HL-60 (cell line): Measurements from ENCODE around the gene PROZ.
"Not testable (repeated sequence)": the region's sequence is repeated elsewhere in the genome, so short reads cannot be mapped to it uniquely, and the experiment has no call there.

Experiments
- DNase-seq, 2 experiments: peaks; one replicate each; pipeline ENCODE4 v3.0.0-alpha.2; 2010 to 2020; ENCODE audit warnings: low read depth in 1 of 2, low spot score in 1 of 2
- H3K27ac ChIP-seq: fragments of 250-450 bp; sonication (Bioruptor Pico); replicated peaks from 2 replicates; pipeline ENCODE4 v1.5.1; 2020; ENCODE audit warnings: mild to moderate bottlenecking, moderate library complexity
- H3K27me3 ChIP-seq: fragments of 250-450 bp; sonication (Bioruptor Pico); 2 replicates; pipeline ENCODE4 v1.5.1; 2021; ENCODE audit warnings: mild to moderate bottlenecking, moderate library complexity; ENCODE audit not compliant: insufficient read depth, poor library complexity, severe bottlenecking
- H3K4me3 ChIP-seq: replicated peaks from 2 replicates; pipeline ENCODE4 v1.5.1; 2011; ENCODE audit warnings: mild to moderate bottlenecking, control low read depth, low read length; ENCODE audit not compliant: insufficient read depth
- GABPA ChIP-seq: IDR thresholded peaks from 2 replicates; pipeline ENCODE4 v1.6.1; 2012; ENCODE audit warnings: low read depth
- POLR2AphosphoS5 ChIP-seq: IDR thresholded peaks from 2 replicates; pipeline ENCODE4 v1.6.1; 2012; ENCODE audit warnings: low read depth
- SPI1 ChIP-seq: IDR thresholded peaks from 2 replicates; pipeline ENCODE4 v1.6.1; 2012; ENCODE audit warnings: low read depth, mild to moderate bottlenecking, borderline replicate concordance
- TF ChIP-seq, protein P1 (sequence below): IDR thresholded peaks from 2 replicates; pipeline ENCODE4 v1.6.1; 2012; ENCODE audit warnings: low read depth; ENCODE audit not compliant: insufficient replicate concordance
- TF ChIP-seq, protein P2 (sequence below): IDR thresholded peaks from one replicate; pipeline ENCODE4 v1.5.1; 2011; ENCODE audit warnings: low read length, control low read depth, inconsistent platforms; ENCODE audit not compliant: insufficient read depth

Gene PROZ

DNA sequence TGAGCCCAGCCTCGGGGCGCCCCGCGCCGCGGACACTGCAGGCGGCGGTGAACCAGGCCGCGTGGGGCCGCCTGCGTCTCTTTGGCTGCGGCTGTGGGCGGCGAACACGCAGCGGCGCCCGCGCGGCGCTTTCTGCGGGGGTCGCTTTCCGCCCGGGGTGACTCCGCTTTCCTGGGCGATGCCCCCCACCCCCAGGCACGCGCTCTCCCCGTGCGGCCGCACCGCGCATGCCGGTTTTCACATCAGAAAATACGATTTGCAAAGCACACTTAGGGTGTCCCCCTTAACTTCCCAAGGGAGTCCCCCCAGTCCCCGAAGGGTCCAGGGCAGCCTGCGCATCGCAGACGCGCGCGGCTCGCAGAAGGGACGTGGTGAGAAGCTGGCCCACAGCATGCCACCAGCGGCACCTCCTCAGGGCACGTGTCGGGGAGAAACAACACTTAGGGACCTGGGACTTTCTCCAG lies 47.6 kb upstream of the PROZ start:
- H3K27me3 ChIP-seq = peaks cover 28% of the 10 kb centered on the region
- H3K4me3 ChIP-seq = no peak overlapping the region

DNA sequence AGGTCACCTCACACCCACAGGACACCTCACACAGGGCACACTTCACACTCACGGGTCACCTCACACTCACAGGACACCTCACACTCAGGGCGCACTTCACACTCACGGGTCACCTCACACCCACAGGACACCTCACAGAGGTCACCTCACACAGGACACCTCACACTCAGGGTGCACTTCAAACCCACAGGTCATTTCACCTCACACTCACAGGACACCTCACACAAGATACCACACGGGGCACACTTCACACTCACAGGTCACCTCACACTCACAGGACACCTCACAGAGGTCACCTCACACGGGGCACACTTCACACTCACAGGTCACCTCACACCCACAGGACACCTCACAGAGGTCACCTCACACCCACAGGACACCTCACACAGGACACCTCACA lies 46.6 kb upstream of the PROZ start:
- H3K27ac ChIP-seq, DNase-seq, H3K4me3 ChIP-seq: not testable (repeated sequence)
- peaks cover 30% of the 10 kb centered on the region for H3K27me3 ChIP-seq

More for the DNA sequence above, 47.6 kb upstream of the PROZ start:
- DNase-seq = no peak
- no peak for TF ChIP-seq POLR2AphosphoS5
- TF ChIP-seq, protein P1, sequence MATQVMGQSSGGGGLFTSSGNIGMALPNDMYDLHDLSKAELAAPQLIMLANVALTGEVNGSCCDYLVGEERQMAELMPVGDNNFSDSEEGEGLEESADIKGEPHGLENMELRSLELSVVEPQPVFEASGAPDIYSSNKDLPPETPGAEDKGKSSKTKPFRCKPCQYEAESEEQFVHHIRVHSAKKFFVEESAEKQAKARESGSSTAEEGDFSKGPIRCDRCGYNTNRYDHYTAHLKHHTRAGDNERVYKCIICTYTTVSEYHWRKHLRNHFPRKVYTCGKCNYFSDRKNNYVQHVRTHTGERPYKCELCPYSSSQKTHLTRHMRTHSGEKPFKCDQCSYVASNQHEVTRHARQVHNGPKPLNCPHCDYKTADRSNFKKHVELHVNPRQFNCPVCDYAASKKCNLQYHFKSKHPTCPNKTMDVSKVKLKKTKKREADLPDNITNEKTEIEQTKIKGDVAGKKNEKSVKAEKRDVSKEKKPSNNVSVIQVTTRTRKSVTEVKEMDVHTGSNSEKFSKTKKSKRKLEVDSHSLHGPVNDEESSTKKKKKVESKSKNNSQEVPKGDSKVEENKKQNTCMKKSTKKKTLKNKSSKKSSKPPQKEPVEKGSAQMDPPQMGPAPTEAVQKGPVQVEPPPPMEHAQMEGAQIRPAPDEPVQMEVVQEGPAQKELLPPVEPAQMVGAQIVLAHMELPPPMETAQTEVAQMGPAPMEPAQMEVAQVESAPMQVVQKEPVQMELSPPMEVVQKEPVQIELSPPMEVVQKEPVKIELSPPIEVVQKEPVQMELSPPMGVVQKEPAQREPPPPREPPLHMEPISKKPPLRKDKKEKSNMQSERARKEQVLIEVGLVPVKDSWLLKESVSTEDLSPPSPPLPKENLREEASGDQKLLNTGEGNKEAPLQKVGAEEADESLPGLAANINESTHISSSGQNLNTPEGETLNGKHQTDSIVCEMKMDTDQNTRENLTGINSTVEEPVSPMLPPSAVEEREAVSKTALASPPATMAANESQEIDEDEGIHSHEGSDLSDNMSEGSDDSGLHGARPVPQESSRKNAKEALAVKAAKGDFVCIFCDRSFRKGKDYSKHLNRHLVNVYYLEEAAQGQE = no peak
- TF ChIP-seq, protein P2, sequence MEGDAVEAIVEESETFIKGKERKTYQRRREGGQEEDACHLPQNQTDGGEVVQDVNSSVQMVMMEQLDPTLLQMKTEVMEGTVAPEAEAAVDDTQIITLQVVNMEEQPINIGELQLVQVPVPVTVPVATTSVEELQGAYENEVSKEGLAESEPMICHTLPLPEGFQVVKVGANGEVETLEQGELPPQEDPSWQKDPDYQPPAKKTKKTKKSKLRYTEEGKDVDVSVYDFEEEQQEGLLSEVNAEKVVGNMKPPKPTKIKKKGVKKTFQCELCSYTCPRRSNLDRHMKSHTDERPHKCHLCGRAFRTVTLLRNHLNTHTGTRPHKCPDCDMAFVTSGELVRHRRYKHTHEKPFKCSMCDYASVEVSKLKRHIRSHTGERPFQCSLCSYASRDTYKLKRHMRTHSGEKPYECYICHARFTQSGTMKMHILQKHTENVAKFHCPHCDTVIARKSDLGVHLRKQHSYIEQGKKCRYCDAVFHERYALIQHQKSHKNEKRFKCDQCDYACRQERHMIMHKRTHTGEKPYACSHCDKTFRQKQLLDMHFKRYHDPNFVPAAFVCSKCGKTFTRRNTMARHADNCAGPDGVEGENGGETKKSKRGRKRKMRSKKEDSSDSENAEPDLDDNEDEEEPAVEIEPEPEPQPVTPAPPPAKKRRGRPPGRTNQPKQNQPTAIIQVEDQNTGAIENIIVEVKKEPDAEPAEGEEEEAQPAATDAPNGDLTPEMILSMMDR = no peak
- TF ChIP-seq GABPA = no peak
- no peak for TF ChIP-seq SPI1
- no peak overlapping the region for H3K27ac ChIP-seq

DNA sequence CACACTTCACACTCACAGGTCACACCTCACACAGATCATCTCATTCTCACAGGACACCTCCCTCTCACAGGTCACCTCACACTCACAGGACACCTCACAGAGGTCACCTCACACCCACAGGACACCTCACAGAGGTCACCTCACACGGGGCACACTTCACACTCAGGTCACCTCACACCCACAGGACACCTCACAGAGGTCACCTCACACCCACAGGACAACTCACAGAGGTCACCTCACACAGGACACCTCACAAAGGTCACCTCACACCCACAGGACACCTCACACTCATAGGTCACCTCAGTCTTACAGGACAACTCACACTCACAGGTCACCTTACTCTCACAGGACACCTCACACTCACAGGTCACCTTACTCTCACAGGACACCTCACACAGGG lies 46.0 kb upstream of the PROZ start:
- not testable (repeated sequence) for H3K27ac ChIP-seq, DNase-seq, H3K4me3 ChIP-seq
- peaks cover 30% of the 10 kb centered on the region for H3K27me3 ChIP-seq

DNA sequence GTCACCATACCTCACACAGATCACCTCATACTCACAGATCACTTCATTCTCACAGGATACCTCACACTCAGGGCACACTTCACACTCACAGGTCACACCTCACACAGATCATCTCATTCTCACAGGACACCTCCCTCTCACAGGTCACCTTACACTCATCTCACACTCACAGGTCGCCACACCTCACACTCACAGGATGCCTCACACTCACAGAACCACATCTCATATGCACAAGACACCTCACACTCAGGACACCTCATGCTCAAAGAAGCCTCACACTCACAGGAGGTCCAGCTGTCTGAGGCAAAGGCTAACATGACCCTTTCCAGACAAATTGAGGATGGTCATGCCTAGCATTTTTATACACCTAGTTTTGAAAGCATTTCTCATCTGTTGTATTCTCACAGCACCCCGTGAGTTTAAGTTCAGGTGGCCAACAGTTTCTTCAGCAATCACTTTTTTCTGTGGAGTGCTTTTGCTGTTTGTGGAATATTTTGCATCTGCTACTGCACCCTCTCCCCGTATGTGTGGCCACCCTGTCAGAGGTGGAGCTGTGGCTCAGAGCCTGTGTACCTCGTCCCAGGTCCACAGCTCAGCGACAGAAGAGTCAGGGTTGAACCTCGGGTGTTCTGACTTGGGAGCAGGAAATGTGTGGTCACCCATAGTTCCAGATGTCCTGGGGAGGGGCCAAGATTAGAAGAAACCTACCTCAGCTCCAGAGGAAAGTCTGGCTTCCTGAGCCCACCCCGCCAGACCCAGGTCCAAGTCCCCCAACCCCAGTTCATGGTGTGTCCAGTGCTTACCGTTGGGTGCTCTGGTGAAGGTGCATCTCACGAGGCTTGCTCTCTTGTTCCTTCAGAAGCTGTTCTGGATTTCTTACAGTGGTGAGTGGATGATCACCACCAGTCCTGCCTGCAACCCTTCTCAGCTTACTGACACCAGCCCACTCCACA lies 45.3 kb upstream of the PROZ start:
- TF ChIP-seq SPI1 (no peak), GABPA (no peak), POLR2AphosphoS5 (no peak)
- TF ChIP-seq, protein P2 = no peak
- TF ChIP-seq, protein P1 = no peak
- DNase-seq = no peak
- no peak overlapping the region for H3K27ac ChIP-seq
- peaks cover 30% of the 10 kb centered on the region for H3K27me3 ChIP-seq
- H3K4me3 ChIP-seq = no peak overlapping the region
